NCI-H460 (cell line): ENCODE results near the gene DNAJC5G. TPM values are rescaled to one million over a fixed set of nuclear protein-coding genes. Genes with fewer than 3 reads are reported as not detected.

Experiments used
- total RNA-seq: library from RNA; depleted of rRNA; stranded (reverse); fragments of >200 nt; shearing (Covaris generic); gene quantifications from 2 replicates; pipeline ENCODE4 v1.2.3, GENCODE V29; 2014; rRNA removed

Gene DNAJC5G
- total RNA-seq, 1 experiment from 2014 or later, result not detected

Other genes starting within 250 kb of the DNAJC5G start
- gene TMEM214, start 242.5 kb upstream of the DNAJC5G start, total RNA-seq, result 32.0 and 36.3 TPM in 2 replicates
- 35.4 and 39.5 TPM in 2 replicates for gene AGBL5, start 223.8 kb upstream of the DNAJC5G start, total RNA-seq
- gene OST4, start 203.8 kb upstream of the DNAJC5G start, total RNA-seq, result 255 and 293 TPM in 2 replicates
- gene EMILIN1, start 196.8 kb upstream of the DNAJC5G start, total RNA-seq, result 0.22 TPM in 1 of 2 replicates, not detected in the other
- gene KHK, start 188.7 kb upstream of the DNAJC5G start, total RNA-seq, result 1.2 and 1.7 TPM in 2 replicates
- 43.2 and 45.2 TPM in 2 replicates for gene CGREF1, start 156.3 kb upstream of the DNAJC5G start, total RNA-seq
- gene ABHD1, start 151.6 kb upstream of the DNAJC5G start, total RNA-seq, result 1.4 and 1.7 TPM in 2 replicates
- 52.5 and 53.3 TPM in 2 replicates for gene PREB, start 140.8 kb upstream of the DNAJC5G start, total RNA-seq
- not detected in 2 replicates for gene PRR30, start 136.0 kb upstream of the DNAJC5G start, total RNA-seq
- gene TCF23, start 126.4 kb upstream of the DNAJC5G start, total RNA-seq, result not detected in 2 replicates
- 219 and 271 TPM in 2 replicates for gene ATRAID, start 63.4 kb upstream of the DNAJC5G start, total RNA-seq
- 49.7 and 51.8 TPM in 2 replicates for gene SLC5A6, start 63.2 kb upstream of the DNAJC5G start, total RNA-seq
- 34.1 and 38.5 TPM in 2 replicates for gene CAD, start 58.1 kb upstream of the DNAJC5G start, total RNA-seq
- 0.50 and 0.75 TPM in 2 replicates for gene SLC30A3, start 12.4 kb upstream of the DNAJC5G start, total RNA-seq
- 0.12 TPM in 1 of 2 replicates, not detected in the other for gene TRIM54, start 7.0 kb downstream of the DNAJC5G start, total RNA-seq
- gene UCN, start 33.0 kb downstream of the DNAJC5G start, total RNA-seq, result 4.6 and 6.8 TPM in 2 replicates
- gene MPV17, start 47.7 kb downstream of the DNAJC5G start, total RNA-seq, result 77.5 and 83.6 TPM in 2 replicates
- 59.8 and 66.5 TPM in 2 replicates for gene GTF3C2, start 81.3 kb downstream of the DNAJC5G start, total RNA-seq
- gene EIF2B4, start 94.9 kb downstream of the DNAJC5G start, total RNA-seq, result 28.7 and 31.2 TPM in 2 replicates
- 80.9 and 88.7 TPM in 2 replicates for gene SNX17, start 95.2 kb downstream of the DNAJC5G start, total RNA-seq
- gene ZNF513, start 105.3 kb downstream of the DNAJC5G start, total RNA-seq, result 7.0 and 7.3 TPM in 2 replicates
- gene PPM1G, start 134.2 kb downstream of the DNAJC5G start, total RNA-seq, result 108 and 112 TPM in 2 replicates
- 78.0 and 79.3 TPM in 2 replicates for gene NRBP1, start 153.2 kb downstream of the DNAJC5G start, total RNA-seq
- gene KRTCAP3, start 166.9 kb downstream of the DNAJC5G start, total RNA-seq, result 0.69 and 1.0 TPM in 2 replicates
- gene IFT172, start 214.3 kb downstream of the DNAJC5G start, total RNA-seq, result 13.9 and 20.2 TPM in 2 replicates
- not detected in 2 replicates for gene FNDC4, start 219.8 kb downstream of the DNAJC5G start, total RNA-seq
- not detected in 2 replicates for gene GCKR, start 221.4 kb downstream of the DNAJC5G start, total RNA-seq